ENCODE data around the gene IL4I1. TPM values are rescaled to one million over a fixed set of nuclear protein-coding genes. Genes with fewer than 3 reads are reported as not detected.

The IL4I1 gene
- polyA plus RNA-seq, 1 experiment, result 0.30 TPM

DNA sequence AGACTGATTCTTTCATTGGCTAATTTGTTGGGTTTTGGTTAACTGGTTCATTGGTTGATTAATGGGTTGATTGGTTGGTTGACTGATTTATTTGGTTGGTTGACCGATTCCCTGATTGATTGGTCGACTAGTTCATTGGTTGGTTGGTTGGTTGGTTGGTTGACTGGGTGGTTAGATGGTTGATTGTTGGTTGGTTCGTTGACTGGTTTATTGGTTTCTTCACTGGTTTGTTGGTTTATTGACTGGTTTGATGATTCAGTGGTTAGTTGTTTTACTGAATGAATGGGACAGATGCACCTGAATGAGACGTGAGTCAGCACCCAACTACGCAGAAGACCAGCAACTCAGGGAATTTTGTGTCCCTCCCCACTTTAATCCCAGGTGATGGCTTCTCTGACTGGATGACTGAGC is 35.4 kb upstream of the IL4I1 start:
- TF ChIP-seq, protein P1, sequence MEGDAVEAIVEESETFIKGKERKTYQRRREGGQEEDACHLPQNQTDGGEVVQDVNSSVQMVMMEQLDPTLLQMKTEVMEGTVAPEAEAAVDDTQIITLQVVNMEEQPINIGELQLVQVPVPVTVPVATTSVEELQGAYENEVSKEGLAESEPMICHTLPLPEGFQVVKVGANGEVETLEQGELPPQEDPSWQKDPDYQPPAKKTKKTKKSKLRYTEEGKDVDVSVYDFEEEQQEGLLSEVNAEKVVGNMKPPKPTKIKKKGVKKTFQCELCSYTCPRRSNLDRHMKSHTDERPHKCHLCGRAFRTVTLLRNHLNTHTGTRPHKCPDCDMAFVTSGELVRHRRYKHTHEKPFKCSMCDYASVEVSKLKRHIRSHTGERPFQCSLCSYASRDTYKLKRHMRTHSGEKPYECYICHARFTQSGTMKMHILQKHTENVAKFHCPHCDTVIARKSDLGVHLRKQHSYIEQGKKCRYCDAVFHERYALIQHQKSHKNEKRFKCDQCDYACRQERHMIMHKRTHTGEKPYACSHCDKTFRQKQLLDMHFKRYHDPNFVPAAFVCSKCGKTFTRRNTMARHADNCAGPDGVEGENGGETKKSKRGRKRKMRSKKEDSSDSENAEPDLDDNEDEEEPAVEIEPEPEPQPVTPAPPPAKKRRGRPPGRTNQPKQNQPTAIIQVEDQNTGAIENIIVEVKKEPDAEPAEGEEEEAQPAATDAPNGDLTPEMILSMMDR (IDR thresholded peaks at IDR 0.05; ENCODE audit: low read depth, low read length), result no peak
- Histone ChIP-seq H3K27me3 (ENCODE audit: control insufficient read depth, insufficient read depth, low read length) (no peaks in the 10 kb centered on the region), H3K4me3 (ENCODE audit: low read depth, low read length) (no peak overlapping the region), H3K27ac (ENCODE audit: low read depth, low read length) (no peak overlapping the region), H3K9me3 (ENCODE audit: control insufficient read depth, insufficient read depth, low read length) (peaks cover 5% of the 10 kb centered on the region; the same call in 1 of the 2 replicates)
- POLR2A ChIA-PET, result no interaction called here
- CTCF ChIA-PET, result no interaction called here
- DNase-seq (ENCODE audit: low read depth, low spot score), result no peak

DNA sequence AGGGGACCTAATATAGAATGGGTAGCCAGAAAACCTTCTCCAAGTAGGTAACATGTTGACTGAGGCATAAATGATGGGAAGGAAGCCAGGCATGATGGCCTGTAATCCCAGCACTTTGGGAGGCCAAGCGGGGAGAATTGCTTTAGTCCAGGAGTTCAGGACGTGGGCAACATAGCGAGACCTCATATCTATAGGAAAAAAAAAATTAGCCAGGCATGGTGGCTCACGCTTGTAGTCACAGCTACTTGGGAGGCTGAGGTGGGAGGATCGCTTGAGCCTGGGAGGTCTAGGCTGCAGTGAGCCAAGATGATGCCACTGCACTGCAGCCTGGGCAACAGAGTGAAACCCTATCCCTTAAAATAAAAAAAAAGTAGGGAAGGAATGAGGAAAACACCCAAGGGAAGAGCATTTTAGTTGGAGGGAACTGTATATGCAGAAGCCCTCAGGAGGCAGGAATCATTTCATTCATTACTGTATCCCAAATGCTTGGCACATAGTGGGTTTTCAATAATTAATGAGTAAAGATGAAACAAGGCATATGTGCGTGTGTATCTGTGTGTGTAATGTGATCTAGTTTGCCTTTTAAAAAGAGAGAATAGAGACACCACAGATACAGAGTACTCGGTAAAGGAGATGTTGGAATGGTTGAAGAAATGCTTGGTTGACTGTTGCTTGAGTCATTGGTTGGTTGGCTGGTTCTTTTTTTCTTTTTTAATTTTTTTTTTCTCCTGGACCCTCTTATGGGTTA is 34.8 kb upstream of the IL4I1 start:
- no peak overlapping the region for H3K4me3 ChIP-seq (ENCODE audit: low read depth, low read length)
- POLR2A ChIA-PET, result no interaction called here
- peaks cover 5% of the 10 kb centered on the region; the same call in 1 of the 2 replicates for H3K9me3 ChIP-seq (ENCODE audit: control insufficient read depth, insufficient read depth, low read length)
- TF ChIP-seq, protein P1 (IDR thresholded peaks at IDR 0.05; ENCODE audit: low read depth, low read length), result no peak
- no peak for DNase-seq (ENCODE audit: low read depth, low spot score)
- no peaks in the 10 kb centered on the region for H3K27me3 ChIP-seq (ENCODE audit: control insufficient read depth, insufficient read depth, low read length)
- H3K27ac ChIP-seq (ENCODE audit: low read depth, low read length), result no peak overlapping the region
- CTCF ChIA-PET, result no interaction called here

DNA sequence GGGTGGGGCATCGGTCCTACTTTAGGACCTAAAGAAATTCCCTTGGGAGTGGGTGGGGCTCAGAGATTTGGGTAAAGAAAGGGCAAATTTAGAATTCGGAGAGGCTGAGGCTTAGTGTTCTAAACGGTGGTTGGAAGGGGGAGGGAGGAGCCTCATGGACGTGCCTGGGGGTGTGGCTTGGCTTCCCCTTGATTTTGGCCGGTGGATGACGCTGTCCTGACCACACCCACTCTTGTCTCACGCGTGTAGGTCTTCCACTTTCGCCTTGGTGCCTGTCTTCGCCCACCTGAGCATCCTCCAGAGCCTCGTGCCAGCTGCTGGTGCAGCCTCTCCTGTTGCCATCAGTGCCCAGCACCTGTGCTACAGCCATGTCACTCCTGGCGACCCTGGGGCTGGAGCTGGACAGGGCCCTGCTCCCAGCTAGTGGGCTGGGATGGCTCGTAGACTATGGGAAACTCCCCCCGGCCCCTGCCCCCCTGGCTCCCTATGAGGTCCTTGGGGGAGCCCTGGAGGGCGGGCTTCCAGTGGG is 33.9 kb upstream of the IL4I1 start:
- Histone ChIP-seq H3K27ac (ENCODE audit: low read depth, low read length) (peak overlapping the region; percentile 21), H3K27me3 (ENCODE audit: control insufficient read depth, insufficient read depth, low read length) (no peaks in the 10 kb centered on the region), H3K4me3 (ENCODE audit: low read depth, low read length) (peak overlapping the region; percentile 94; the same call in 1 of the 2 replicates), H3K9me3 (ENCODE audit: control insufficient read depth, insufficient read depth, low read length) (peaks cover 5% of the 10 kb centered on the region; the same call in 1 of the 2 replicates)
- TF ChIP-seq, protein P1 (IDR thresholded peaks at IDR 0.05; ENCODE audit: low read depth, low read length), result no peak
- CTCF ChIA-PET, result interaction anchor here (1.0 kb wide), 1 partner anchor 739 kb away, joined by 3 read pairs; no protein-coding TSS in a partner anchor
- POLR2A ChIA-PET, result interaction anchor here (0.8 to 1.7 kb wide), 3 partner anchors 54 to 1437 kb away, joined by 3 to 9 read pairs (median 6); partner anchors contain the start of gene AKT1S1
- no peak for DNase-seq (ENCODE audit: low read depth, low spot score)

DNA sequence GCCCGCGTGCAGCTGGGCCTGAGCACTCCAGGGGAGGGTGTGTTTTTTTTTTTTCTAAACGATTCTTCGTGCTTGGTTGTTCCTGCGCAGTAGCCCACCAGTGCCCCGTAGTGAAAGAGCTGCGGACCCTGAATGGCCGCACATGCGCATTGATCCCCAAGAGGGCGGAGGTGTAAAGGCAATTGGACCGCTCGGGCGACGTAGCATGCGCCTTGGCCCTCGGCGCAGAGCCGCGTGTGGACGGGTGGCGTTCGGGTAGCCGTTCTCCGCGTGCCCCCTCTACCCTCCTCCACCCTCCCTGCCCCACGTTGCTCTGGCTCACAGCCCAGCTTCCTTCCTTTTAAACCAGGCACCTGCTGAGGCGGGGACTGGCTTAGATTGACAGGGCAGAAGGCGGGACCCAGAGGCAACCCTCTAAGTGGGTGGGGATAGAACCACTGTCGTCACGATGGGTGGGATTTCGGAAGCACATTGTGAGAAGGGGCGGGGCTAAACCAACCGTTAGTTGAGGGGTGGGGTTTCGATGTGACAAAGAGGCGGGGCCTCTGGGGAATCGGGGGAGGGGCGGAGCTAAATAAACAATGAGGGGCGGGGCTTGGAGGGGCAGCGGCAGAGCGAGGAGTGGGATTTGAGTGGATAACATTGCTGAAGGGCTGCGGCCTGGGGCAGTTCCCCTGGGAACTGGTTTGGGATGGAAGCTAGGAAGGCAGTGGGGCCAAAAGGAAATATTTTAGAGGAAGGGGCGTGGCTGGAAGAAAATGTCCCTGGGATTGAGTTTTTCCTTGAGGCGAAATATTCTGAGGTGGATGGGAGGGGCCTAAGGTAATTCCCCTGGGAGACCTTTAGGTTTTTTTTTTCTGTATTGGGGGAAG is 33.2 kb upstream of the IL4I1 start:
- ChIA-PET CTCF (interaction anchor here (0.6 to 1.5 kb wide), 3 partner anchors 8 to 740 kb away, joined by 3 to 5 read pairs (median 4); partner anchors contain the start of gene KCNC3), POLR2A (interaction anchor here (0.7 to 1.7 kb wide), 6 partner anchors 31 to 1438 kb away, joined by 3 to 9 read pairs (median 6); partner anchors contain the start of gene AKT1S1)
- no peaks in the 10 kb centered on the region for H3K27me3 ChIP-seq (ENCODE audit: control insufficient read depth, insufficient read depth, low read length)
- H3K9me3 ChIP-seq (ENCODE audit: control insufficient read depth, insufficient read depth, low read length), result peaks cover 5% of the 10 kb centered on the region; the same call in 1 of the 2 replicates
- peak overlapping the region; percentile 94 for H3K4me3 ChIP-seq (ENCODE audit: low read depth, low read length)
- H3K27ac ChIP-seq (ENCODE audit: low read depth, low read length), result peak overlapping the region; percentile 87
- peak; percentile 93 for DNase-seq (ENCODE audit: low read depth, low spot score)
- TF ChIP-seq, protein P1 (IDR thresholded peaks at IDR 0.05; ENCODE audit: low read depth, low read length), result no peak
